ENCODE results near the gene GXYLT2. TPM values are rescaled to one million over a fixed set of nuclear protein-coding genes. Genes with fewer than 3 reads are reported as not detected.

Gene GXYLT2
- total and polyA plus RNA-seq, 10 of the 15 experiments (the other 5 are each of a cell fraction or from before 2014, with no cell fraction given): 0.27 to 2.6 (median 0.78) TPM

DNA sequence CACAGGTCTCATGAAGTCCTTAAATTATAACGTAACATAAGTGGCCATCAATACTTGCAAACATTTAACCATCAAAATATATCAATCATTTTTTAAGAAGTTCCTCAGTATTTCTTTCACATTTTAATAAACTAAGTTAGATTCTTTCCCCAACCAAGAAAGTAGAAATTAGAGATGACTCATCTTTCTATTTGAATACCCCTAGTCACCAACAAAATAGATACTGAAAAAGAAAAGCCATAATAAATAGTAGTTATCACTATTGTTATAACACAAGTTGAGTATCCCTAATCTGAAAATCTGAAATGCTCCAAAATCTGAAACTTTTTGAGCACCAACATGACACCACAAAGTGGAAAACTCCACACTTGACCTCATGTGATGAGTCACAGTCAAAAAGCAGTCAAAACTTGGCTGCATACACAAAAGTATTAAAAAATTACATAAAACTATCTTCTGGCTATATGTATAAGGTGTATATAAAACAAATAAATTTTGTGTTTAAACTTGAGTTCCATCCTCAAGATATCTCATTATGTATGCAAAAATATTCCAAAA lies 43.3 kb upstream of the GXYLT2 start (continued):
- TF ChIP-seq, protein P1, sequence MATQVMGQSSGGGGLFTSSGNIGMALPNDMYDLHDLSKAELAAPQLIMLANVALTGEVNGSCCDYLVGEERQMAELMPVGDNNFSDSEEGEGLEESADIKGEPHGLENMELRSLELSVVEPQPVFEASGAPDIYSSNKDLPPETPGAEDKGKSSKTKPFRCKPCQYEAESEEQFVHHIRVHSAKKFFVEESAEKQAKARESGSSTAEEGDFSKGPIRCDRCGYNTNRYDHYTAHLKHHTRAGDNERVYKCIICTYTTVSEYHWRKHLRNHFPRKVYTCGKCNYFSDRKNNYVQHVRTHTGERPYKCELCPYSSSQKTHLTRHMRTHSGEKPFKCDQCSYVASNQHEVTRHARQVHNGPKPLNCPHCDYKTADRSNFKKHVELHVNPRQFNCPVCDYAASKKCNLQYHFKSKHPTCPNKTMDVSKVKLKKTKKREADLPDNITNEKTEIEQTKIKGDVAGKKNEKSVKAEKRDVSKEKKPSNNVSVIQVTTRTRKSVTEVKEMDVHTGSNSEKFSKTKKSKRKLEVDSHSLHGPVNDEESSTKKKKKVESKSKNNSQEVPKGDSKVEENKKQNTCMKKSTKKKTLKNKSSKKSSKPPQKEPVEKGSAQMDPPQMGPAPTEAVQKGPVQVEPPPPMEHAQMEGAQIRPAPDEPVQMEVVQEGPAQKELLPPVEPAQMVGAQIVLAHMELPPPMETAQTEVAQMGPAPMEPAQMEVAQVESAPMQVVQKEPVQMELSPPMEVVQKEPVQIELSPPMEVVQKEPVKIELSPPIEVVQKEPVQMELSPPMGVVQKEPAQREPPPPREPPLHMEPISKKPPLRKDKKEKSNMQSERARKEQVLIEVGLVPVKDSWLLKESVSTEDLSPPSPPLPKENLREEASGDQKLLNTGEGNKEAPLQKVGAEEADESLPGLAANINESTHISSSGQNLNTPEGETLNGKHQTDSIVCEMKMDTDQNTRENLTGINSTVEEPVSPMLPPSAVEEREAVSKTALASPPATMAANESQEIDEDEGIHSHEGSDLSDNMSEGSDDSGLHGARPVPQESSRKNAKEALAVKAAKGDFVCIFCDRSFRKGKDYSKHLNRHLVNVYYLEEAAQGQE (IDR thresholded peaks at IDR 0.05; ENCODE audit: low read depth, low read length): no peak
- TF ChIP-seq SPI1 (IDR thresholded peaks at IDR 0.05; ENCODE audit: borderline replicate concordance, insufficient read depth, low read depth, low read length): no peak
- TF ChIP-seq ATF7 (IDR thresholded peaks at IDR 0.05; ENCODE audit: low read depth): peak; percentile 63
- peak; percentile 70 for TF ChIP-seq RUNX3 (IDR thresholded peaks at IDR 0.05; ENCODE audit: low read length)
- no peak for TF ChIP-seq BACH1 (IDR thresholded peaks at IDR 0.05; ENCODE audit: borderline replicate concordance)
- no peak for TF ChIP-seq WRNIP1 (IDR thresholded peaks at IDR 0.05; ENCODE audit: borderline replicate concordance, low read depth, low read length)
- no peak for TF ChIP-seq CHD4 (IDR thresholded peaks at IDR 0.05)
- TF ChIP-seq, protein P2, sequence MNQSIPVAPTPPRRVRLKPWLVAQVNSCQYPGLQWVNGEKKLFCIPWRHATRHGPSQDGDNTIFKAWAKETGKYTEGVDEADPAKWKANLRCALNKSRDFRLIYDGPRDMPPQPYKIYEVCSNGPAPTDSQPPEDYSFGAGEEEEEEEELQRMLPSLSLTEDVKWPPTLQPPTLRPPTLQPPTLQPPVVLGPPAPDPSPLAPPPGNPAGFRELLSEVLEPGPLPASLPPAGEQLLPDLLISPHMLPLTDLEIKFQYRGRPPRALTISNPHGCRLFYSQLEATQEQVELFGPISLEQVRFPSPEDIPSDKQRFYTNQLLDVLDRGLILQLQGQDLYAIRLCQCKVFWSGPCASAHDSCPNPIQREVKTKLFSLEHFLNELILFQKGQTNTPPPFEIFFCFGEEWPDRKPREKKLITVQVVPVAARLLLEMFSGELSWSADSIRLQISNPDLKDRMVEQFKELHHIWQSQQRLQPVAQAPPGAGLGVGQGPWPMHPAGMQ (IDR thresholded peaks at IDR 0.05; ENCODE audit: borderline replicate concordance): no peak
- TF ChIP-seq MEF2A (IDR thresholded peaks at IDR 0.05; ENCODE audit: insufficient read depth, low read depth, low read length): peak; percentile 64; the same call in 1 of the 2 replicates
- TF ChIP-seq DPF2 (IDR thresholded peaks at IDR 0.05): no peak
- TF ChIP-seq, protein P3, sequence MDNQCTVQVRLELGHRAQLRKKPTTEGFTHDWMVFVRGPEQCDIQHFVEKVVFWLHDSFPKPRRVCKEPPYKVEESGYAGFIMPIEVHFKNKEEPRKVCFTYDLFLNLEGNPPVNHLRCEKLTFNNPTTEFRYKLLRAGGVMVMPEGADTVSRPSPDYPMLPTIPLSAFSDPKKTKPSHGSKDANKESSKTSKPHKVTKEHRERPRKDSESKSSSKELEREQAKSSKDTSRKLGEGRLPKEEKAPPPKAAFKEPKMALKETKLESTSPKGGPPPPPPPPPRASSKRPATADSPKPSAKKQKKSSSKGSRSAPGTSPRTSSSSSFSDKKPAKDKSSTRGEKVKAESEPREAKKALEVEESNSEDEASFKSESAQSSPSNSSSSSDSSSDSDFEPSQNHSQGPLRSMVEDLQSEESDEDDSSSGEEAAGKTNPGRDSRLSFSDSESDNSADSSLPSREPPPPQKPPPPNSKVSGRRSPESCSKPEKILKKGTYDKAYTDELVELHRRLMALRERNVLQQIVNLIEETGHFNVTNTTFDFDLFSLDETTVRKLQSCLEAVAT (IDR thresholded peaks at IDR 0.05): no peak

Measured in GM12878 (cell line).